SK-N-SH (cell line): ENCODE measurements around the gene SNHG17. TPM values are rescaled to one million over a fixed set of nuclear protein-coding genes. Genes with fewer than 3 reads are reported as not detected.

ENCODE experiments used
- CTCF ChIA-PET: fragments of 300-600, 350-600 bp; formaldehyde crosslinking; extraction: SDS; loops from one replicate; lab custom pipeline; 2021; lab: Yijun Ruan, JAX
- POLR2A ChIA-PET: fragments of 350-600 bp; sonication (Branson Sonifier 250); formaldehyde crosslinking; extraction: SDS; loops from one replicate; lab custom pipeline; 2020; ENCODE audit warnings: antibody characterized with exemption, inconsistent platforms; lab: Yijun Ruan, JAX
- DNase-seq: peaks from one replicate; pipeline ENCODE4 v3.0.0; 2012
- H2AFZ ChIP-seq: fragments of 200-600 bp; sonication (generic); 2 replicates; pipeline ENCODE4 v1.8.1; 2016; ENCODE audit warnings: antibody characterized with exemption, mild to moderate bottlenecking, low read depth
- H3F3A ChIP-seq: fragments of 200-600 bp; sonication (generic); replicated peaks from 2 replicates; pipeline ENCODE3; 2016; ENCODE audit warnings: antibody characterized with exemption, mild to moderate bottlenecking; ENCODE audit not compliant: insufficient read depth
- H3K27ac ChIP-seq, 2 experiments: fragments of 200-500 bp in 1 of 2; fragments of 200-600 bp in 1 of 2; sonication (Bioruptor generic) in 1 of 2; sonication (generic), shearing (Covaris generic) in 1 of 2; 2 replicates each; pipeline versions ENCODE4 v1.5.1 to v1.6.1; 2014 to 2016; ENCODE audit warnings: low read depth in 2 of 2, inconsistent platforms in 1 of 2, low read length in 1 of 2, mild to moderate bottlenecking in 1 of 2, mixed read lengths in 1 of 2
- H3K27me3 ChIP-seq: fragments of 200-600 bp; sonication (generic), shearing (Covaris generic); 2 replicates; pipeline ENCODE4 v1.6.1; 2016; ENCODE audit warnings: mixed run types; ENCODE audit not compliant: insufficient read depth
- H3K36me3 ChIP-seq, 2 experiments: fragments of 200-500 bp in 1 of 2; fragments of 200-600 bp in 1 of 2; sonication (Bioruptor generic) in 1 of 2; sonication (generic) in 1 of 2; replicated peaks in 1 of 2; 2 replicates each; pipeline versions ENCODE3 to v1.5.1; 2014 to 2016; ENCODE audit warnings: low read length in 1 of 2, mild to moderate bottlenecking in 1 of 2; ENCODE audit not compliant: insufficient read depth in 2 of 2, control insufficient read depth in 1 of 2
- H3K4me1 ChIP-seq, 2 experiments: fragments of 200-500 bp in 1 of 2; fragments of 200-600 bp in 1 of 2; sonication (Bioruptor generic) in 1 of 2; sonication (generic), shearing (Covaris generic) in 1 of 2; 2 replicates each; pipeline versions ENCODE4 v1.5.1 to v1.6.1; 2014 to 2016; ENCODE audit warnings: low read depth in 1 of 2, low read length in 1 of 2, mixed run types in 1 of 2; ENCODE audit not compliant: insufficient read depth in 2 of 2, control insufficient read depth in 1 of 2
- H3K4me2 ChIP-seq: fragments of 200-600 bp; sonication (generic), shearing (Covaris generic); 2 replicates; pipeline ENCODE4 v1.6.1; 2017; ENCODE audit warnings: mixed run types
- H3K4me3 ChIP-seq, 2 experiments: fragments of 200-500 bp in 1 of 2; fragments of 200-600 bp in 1 of 2; sonication (Bioruptor generic) in 1 of 2; sonication (generic), shearing (Covaris generic) in 1 of 2; 2 replicates each; pipeline versions ENCODE4 v1.5.1 to v1.8.1; 2014 to 2016; ENCODE audit warnings: low read depth in 2 of 2, inconsistent platforms in 1 of 2, low read length in 1 of 2, mild to moderate bottlenecking in 1 of 2, mixed read lengths in 1 of 2, moderate library complexity in 1 of 2
- H3K79me2 ChIP-seq: fragments of 200-600 bp; sonication (generic); 2 replicates; pipeline ENCODE4 v1.8.1; 2017; ENCODE audit warnings: mild to moderate bottlenecking; ENCODE audit not compliant: insufficient read depth
- H3K9ac ChIP-seq: fragments of 200-600 bp; sonication (generic); 2 replicates; pipeline ENCODE4 v1.6.1; 2017; ENCODE audit warnings: mixed run types
- H3K9me2 ChIP-seq: fragments of 200-600 bp; sonication (generic); 2 replicates; pipeline ENCODE4 v1.6.1; 2017; ENCODE audit warnings: mixed run types
- H3K9me3 ChIP-seq: fragments of 200-600 bp; sonication (generic); 2 replicates; pipeline ENCODE4 v1.6.1; 2017; ENCODE audit warnings: mixed run types, mild to moderate bottlenecking, moderate library complexity
- H4K20me1 ChIP-seq: fragments of 200-600 bp; sonication (generic); 2 replicates; pipeline ENCODE4 v1.6.1; 2017; ENCODE audit warnings: mild to moderate bottlenecking, mixed run types; ENCODE audit not compliant: insufficient read depth
- EP300 ChIP-seq, 2 experiments: IDR thresholded peaks; 2 replicates each; pipeline versions ENCODE4 v1.4.0 to v1.6.1; 2012; ENCODE audit warnings: borderline replicate concordance in 1 of 2, low read depth in 1 of 2, low read length in 1 of 2
- FOSL2 ChIP-seq: IDR thresholded peaks from 2 replicates; pipeline ENCODE4 v1.4.0; 2012; ENCODE audit warnings: low read depth, mild to moderate bottlenecking, moderate library complexity, borderline replicate concordance
- FOXJ3 ChIP-seq: sonication (generic); formaldehyde crosslinking; IDR thresholded peaks from 2 replicates; pipeline ENCODE4 v1.5.1; 2020; ENCODE audit warnings: mild to moderate bottlenecking, missing genetic modification reagents
- GATA2 ChIP-seq: sonication (generic); formaldehyde crosslinking; IDR thresholded peaks from 2 replicates; pipeline ENCODE4 v1.5.0; 2020; ENCODE audit warnings: mild to moderate bottlenecking, missing genetic modification reagents
- JUND ChIP-seq: IDR thresholded peaks from 2 replicates; pipeline ENCODE4 v1.4.0; 2012
- MAX ChIP-seq: IDR thresholded peaks from 2 replicates; pipeline ENCODE4 v1.4.0; 2012; ENCODE audit warnings: low read depth
- NRF1 ChIP-seq: IDR thresholded peaks from 2 replicates; pipeline ENCODE4 v1.6.1; 2012; ENCODE audit warnings: low read depth, mild to moderate bottlenecking, low read length
- PBX3 ChIP-seq: IDR thresholded peaks from 2 replicates; pipeline ENCODE4; 2012
- POLR2AphosphoS5 ChIP-seq: IDR thresholded peaks from 2 replicates; pipeline ENCODE4 v1.6.1; 2012; ENCODE audit warnings: low read depth, low read length
- RFX5 ChIP-seq: IDR thresholded peaks from 2 replicates; pipeline ENCODE4 v1.6.1; 2012; ENCODE audit warnings: mild to moderate bottlenecking, improper control_type of control experiment, low read length
- RXRA ChIP-seq: IDR thresholded peaks from 2 replicates; pipeline ENCODE4 v1.4.0; 2012; ENCODE audit warnings: low read depth, mild to moderate bottlenecking, borderline replicate concordance
- SIN3A ChIP-seq: IDR thresholded peaks from 2 replicates; pipeline ENCODE4 v1.6.1; 2012; ENCODE audit warnings: low read depth, mild to moderate bottlenecking, low read length, moderate library complexity, borderline replicate concordance
- ZBTB33 ChIP-seq: IDR thresholded peaks from 2 replicates; pipeline ENCODE4 v1.4.0; 2012; ENCODE audit warnings: low read depth, borderline replicate concordance
- WGBS: methylation state at CpG from one replicate; pipeline ENCODE4 v1.1.6; 2017; ENCODE audit warnings: low lambda C conversion rate; 5-methylcytosine and 5-hydroxymethylcytosine counted together
- polyA plus RNA-seq, 3 experiments: library from polyadenylated mRNA; depleted of rRNA; stranded (reverse); fragments of >200 nt; gene quantifications; 2 replicates each; pipeline ENCODE4 v1.2.3, GENCODE V29; 2012
- TF ChIP-seq, protein P1 (sequence below): IDR thresholded peaks from 2 replicates; pipeline ENCODE4 v1.6.1; 2012; ENCODE audit warnings: mild to moderate bottlenecking, low read depth, low read length, moderate library complexity
- TF ChIP-seq, protein P2 (sequence below): fragments of 200-600 bp; sonication (generic); IDR thresholded peaks from 2 replicates; pipeline ENCODE4 v1.6.1; 2017; ENCODE audit warnings: antibody characterized with exemption, mild to moderate bottlenecking, moderate library complexity

The SNHG17 gene
- polyA plus RNA-seq, 1 of the 3 experiments (the other 2 are of a cell fraction), result 40.3 TPM

DNA sequence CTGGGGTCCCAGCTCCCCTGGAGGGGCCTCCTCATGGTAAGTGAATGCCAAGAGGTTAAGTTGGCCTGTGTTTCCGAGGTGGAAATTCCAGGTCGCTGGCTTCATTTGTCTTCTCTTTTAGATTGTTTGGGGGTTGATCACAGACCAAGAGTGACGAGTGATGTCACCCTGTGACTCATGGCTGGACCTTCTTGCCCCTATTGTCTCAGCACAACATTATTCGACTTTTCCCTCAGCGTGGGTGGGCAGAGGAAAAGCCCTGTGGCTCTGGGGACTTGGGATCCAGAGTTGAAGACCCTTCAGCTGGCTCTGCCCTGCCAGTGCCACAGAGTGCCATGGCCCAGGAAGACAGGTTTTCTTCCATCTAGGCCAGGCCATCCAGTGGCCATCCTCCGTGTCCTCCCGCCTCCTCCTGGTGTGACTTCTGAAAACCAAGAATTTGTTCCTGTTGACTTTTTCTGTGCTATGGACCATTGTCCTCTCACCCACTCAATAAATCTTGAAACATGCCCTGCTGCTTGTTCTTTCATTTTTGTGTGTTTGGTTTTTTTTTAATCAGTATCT lies 15.4 kb upstream of the SNHG17 start:
- H3K9ac ChIP-seq, result no peak overlapping the region
- no peak overlapping the region for H2AFZ ChIP-seq
- peaks cover 20% of the 10 kb centered on the region for H3K79me2 ChIP-seq
- no peak overlapping the region for H3K4me3 ChIP-seq
- POLR2A ChIA-PET, result no interaction called here
- TF ChIP-seq RXRA, result no peak
- TF ChIP-seq FOSL2, result peak; percentile 49; the same call in 1 of the 2 replicates
- TF ChIP-seq JUND, result 0 out of 2 replicates have a peak, but pooled peaks have one; percentile 12
- no peak overlapping the region for H3K4me2 ChIP-seq
- no peaks in the 10 kb centered on the region for H4K20me1 ChIP-seq
- WGBS, result 83% methylated on average over 7 of the region's 7 CpGs
- peaks cover 14% of the 10 kb centered on the region for H3F3A ChIP-seq
- peak overlapping the region in 1 of 2 experiments; percentile 33; a peak in 2 of 4 replicates for H3K27ac ChIP-seq
- peaks cover 10 to 26% of the 10 kb centered on the region in 2 experiments for H3K36me3 ChIP-seq
- DNase-seq, result no peak
- no peaks in the 10 kb centered on the region for H3K9me3 ChIP-seq
- H3K27me3 ChIP-seq, result no peaks in the 10 kb centered on the region
- peaks cover 10 to 17% of the 10 kb centered on the region in 2 experiments; a peak in 1 of 4 replicates for H3K4me1 ChIP-seq
- CTCF ChIA-PET, result interaction anchor here (4.8 kb wide), 1 partner anchor 16 kb away, joined by 22 read pairs; the partner anchor contains the start of gene SNHG17
- H3K9me2 ChIP-seq, result no peaks in the 10 kb centered on the region

GRCh38 chr20:38449046-38449445 lies 13.9 kb upstream of the SNHG17 start:
- Histone ChIP-seq H3K9ac (no peak overlapping the region), H3K4me3 (no peak overlapping the region), H3K9me2 (no peaks in the 10 kb centered on the region), H3K79me2 (peaks cover 20% of the 10 kb centered on the region), H3F3A (peaks cover 14% of the 10 kb centered on the region), H3K27me3 (no peaks in the 10 kb centered on the region), H2AFZ (no peak overlapping the region), H3K9me3 (no peaks in the 10 kb centered on the region), H4K20me1 (no peaks in the 10 kb centered on the region), H3K27ac (no peak overlapping the region), H3K36me3 (peaks cover 10 to 26% of the 10 kb centered on the region in 2 experiments), H3K4me2 (no peak overlapping the region), H3K4me1 (peaks cover 10 to 16% of the 10 kb centered on the region in 2 experiments; a peak in 1 of 4 replicates)
- CTCF ChIA-PET, result interaction anchor here (1.7 to 4.2 kb wide), 2 partner anchors 15 to 41 kb away, joined by 4 to 75 read pairs; partner anchors contain the start of gene SNHG17
- 91% methylated on average over 3 of the region's 3 CpGs for WGBS
- POLR2A ChIA-PET, result interaction anchor here (4.1 kb wide), 1 partner anchor 15 kb away, joined by 83 read pairs; the partner anchor contains the start of gene SNHG17
- DNase-seq, result no peak
- no peak for TF ChIP-seq GATA2 (CRISPR knock-in tag)
- TF ChIP-seq, protein P1, sequence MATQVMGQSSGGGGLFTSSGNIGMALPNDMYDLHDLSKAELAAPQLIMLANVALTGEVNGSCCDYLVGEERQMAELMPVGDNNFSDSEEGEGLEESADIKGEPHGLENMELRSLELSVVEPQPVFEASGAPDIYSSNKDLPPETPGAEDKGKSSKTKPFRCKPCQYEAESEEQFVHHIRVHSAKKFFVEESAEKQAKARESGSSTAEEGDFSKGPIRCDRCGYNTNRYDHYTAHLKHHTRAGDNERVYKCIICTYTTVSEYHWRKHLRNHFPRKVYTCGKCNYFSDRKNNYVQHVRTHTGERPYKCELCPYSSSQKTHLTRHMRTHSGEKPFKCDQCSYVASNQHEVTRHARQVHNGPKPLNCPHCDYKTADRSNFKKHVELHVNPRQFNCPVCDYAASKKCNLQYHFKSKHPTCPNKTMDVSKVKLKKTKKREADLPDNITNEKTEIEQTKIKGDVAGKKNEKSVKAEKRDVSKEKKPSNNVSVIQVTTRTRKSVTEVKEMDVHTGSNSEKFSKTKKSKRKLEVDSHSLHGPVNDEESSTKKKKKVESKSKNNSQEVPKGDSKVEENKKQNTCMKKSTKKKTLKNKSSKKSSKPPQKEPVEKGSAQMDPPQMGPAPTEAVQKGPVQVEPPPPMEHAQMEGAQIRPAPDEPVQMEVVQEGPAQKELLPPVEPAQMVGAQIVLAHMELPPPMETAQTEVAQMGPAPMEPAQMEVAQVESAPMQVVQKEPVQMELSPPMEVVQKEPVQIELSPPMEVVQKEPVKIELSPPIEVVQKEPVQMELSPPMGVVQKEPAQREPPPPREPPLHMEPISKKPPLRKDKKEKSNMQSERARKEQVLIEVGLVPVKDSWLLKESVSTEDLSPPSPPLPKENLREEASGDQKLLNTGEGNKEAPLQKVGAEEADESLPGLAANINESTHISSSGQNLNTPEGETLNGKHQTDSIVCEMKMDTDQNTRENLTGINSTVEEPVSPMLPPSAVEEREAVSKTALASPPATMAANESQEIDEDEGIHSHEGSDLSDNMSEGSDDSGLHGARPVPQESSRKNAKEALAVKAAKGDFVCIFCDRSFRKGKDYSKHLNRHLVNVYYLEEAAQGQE, result no peak
- TF ChIP-seq, protein P2, sequence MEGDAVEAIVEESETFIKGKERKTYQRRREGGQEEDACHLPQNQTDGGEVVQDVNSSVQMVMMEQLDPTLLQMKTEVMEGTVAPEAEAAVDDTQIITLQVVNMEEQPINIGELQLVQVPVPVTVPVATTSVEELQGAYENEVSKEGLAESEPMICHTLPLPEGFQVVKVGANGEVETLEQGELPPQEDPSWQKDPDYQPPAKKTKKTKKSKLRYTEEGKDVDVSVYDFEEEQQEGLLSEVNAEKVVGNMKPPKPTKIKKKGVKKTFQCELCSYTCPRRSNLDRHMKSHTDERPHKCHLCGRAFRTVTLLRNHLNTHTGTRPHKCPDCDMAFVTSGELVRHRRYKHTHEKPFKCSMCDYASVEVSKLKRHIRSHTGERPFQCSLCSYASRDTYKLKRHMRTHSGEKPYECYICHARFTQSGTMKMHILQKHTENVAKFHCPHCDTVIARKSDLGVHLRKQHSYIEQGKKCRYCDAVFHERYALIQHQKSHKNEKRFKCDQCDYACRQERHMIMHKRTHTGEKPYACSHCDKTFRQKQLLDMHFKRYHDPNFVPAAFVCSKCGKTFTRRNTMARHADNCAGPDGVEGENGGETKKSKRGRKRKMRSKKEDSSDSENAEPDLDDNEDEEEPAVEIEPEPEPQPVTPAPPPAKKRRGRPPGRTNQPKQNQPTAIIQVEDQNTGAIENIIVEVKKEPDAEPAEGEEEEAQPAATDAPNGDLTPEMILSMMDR, result no peak
- TF ChIP-seq RFX5, result no peak
- no peak for TF ChIP-seq EP300 (IDR thresholded peaks at IDR 0.05; ENCODE audit: borderline replicate concordance in 1 of 2, low read depth in 1 of 2, low read length in 1 of 2)
- TF ChIP-seq MAX, result no peak
- TF ChIP-seq SIN3A, result no peak
- no peak for TF ChIP-seq FOXJ3 (CRISPR knock-in tag)
- no peak for TF ChIP-seq POLR2AphosphoS5
- TF ChIP-seq PBX3, result no peak
- no peak for TF ChIP-seq FOSL2
- TF ChIP-seq NRF1, result no peak
- no peak for TF ChIP-seq ZBTB33
- TF ChIP-seq JUND, result no peak
- no peak for TF ChIP-seq RXRA
